Measurements from ENCODE around the gene PRPF38B.
"Not testable (repeated sequence)": the region's sequence is repeated elsewhere in the genome, so short reads cannot be mapped to it uniquely, and the experiment has no call there.

PRPF38B gene

DNA sequence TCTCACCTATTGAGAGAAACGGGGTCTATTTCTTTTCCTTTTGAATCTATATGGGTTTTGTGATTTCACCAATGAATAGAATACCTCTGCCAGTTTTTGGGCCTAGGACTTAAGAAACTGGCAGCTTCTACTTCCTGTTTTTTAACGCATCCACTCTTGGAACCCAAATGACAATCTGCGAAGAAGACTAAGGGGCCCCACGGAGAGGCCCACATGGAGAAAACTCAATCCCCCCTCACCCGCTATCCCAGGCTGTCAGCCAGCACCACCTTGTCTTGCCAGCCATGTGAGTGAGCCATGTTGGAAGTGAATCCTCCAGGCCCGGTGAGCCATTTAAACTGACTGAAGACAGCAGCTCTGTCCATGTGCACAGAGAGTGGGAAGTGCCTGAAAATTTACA, 27.6 kb upstream of the PRPF38B start:
- Histone ChIP-seq H3K27me3 (ENCODE audit: control insufficient read depth, insufficient read depth, low read length) (no peaks in the 10 kb centered on the region), H3K4me3 (ENCODE audit: low read length) (no peak overlapping the region)

GRCh38 chr1:108665067-108665466, 27.0 kb upstream of the PRPF38B start:
- Histone ChIP-seq H3K4me3 (ENCODE audit: low read length) (no peak overlapping the region), H3K9me3 (ENCODE audit: control insufficient read depth, low read length) (no peaks in the 10 kb centered on the region), H3K4me1 (ENCODE audit: control insufficient read depth, insufficient read depth, low read length) (peaks cover 4% of the 10 kb centered on the region), H3K36me3 (ENCODE audit: control insufficient read depth, insufficient read depth, low read length) (no peaks in the 10 kb centered on the region), H3K9ac (ENCODE audit: low read length) (no peak overlapping the region), H3K27me3 (ENCODE audit: control insufficient read depth, insufficient read depth, low read length) (no peaks in the 10 kb centered on the region)

More for the DNA sequence above, 27.6 kb upstream of the PRPF38B start:
- peaks cover 4% of the 10 kb centered on the region for H3K4me1 ChIP-seq (ENCODE audit: control insufficient read depth, insufficient read depth, low read length)
- H3K36me3 ChIP-seq (ENCODE audit: control insufficient read depth, insufficient read depth, low read length) = no peaks in the 10 kb centered on the region
- H3K9me3 ChIP-seq (ENCODE audit: control insufficient read depth, low read length) = no peaks in the 10 kb centered on the region
- H3K9ac ChIP-seq (ENCODE audit: low read length) = no peak overlapping the region

- Histone ChIP-seq H3K4me1 (ENCODE audit: control insufficient read depth, insufficient read depth, low read length) (peaks cover 4% of the 10 kb centered on the region), H3K36me3 (ENCODE audit: control insufficient read depth, insufficient read depth, low read length) (no peaks in the 10 kb centered on the region), H3K9ac (ENCODE audit: low read length) (no peak overlapping the region), H3K27me3 (ENCODE audit: control insufficient read depth, insufficient read depth, low read length) (no peaks in the 10 kb centered on the region), H3K4me3 (ENCODE audit: low read length) (no peak overlapping the region), H3K9me3 (ENCODE audit: control insufficient read depth, low read length) (no peaks in the 10 kb centered on the region)
These were observed 26.3 kb upstream of the PRPF38B start for GRCh38 chr1:108665771-108666170.

DNA sequence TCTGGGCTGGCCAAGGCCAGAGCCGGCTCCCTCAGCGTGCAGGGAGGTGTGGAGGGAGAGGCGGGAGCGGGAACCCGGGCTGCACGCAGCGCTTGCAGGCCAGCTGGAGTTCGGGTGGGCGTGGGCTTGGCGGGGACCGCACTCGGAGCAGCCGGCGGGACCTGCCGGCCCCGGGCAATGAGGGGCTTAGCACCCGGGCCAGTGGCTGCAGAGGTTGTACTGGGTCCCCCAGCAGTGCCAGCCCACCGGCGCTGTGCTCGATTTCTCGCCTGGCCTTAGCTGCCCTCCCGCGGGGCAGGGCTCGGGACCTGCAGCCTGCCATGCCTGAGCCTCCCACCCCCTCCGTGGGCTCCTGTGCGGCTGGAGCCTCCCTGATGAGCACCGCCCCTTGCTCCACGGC, 24.7 kb upstream of the PRPF38B start:
- H3K4me3 ChIP-seq (ENCODE audit: low read length); H3K9me3 ChIP-seq (ENCODE audit: control insufficient read depth, low read length); H3K9ac ChIP-seq (ENCODE audit: low read length); H3K4me1 ChIP-seq (ENCODE audit: control insufficient read depth, insufficient read depth, low read length); H3K27me3 ChIP-seq (ENCODE audit: control insufficient read depth, insufficient read depth, low read length); H3K36me3 ChIP-seq (ENCODE audit: control insufficient read depth, insufficient read depth, low read length): not testable (repeated sequence)

DNA sequence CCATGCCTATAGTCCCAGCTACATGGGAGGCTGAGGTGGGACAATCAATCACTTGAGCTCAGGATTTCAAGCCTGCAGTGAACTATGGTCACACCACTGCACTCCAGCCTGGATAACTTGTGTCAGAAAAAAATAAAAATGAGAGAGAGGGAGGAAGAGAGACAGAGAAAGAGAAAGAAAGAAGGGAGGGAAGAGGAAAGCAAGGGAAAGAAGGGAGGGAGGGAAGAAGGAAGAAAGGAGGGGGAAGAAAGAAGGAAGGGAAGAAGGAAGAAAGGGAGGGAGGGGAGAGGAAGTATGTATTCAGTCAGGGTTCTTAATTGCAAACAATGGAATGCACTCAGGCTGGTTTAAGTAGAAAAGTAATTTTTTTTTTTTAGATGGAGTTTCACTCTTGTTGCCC, 23.3 kb upstream of the PRPF38B start:
- Histone ChIP-seq H3K9me3 (ENCODE audit: control insufficient read depth, low read length) (no peaks in the 10 kb centered on the region), H3K9ac (ENCODE audit: low read length) (no peak overlapping the region), H3K27me3 (ENCODE audit: control insufficient read depth, insufficient read depth, low read length) (peaks cover 3% of the 10 kb centered on the region), H3K36me3 (ENCODE audit: control insufficient read depth, insufficient read depth, low read length) (no peaks in the 10 kb centered on the region), H3K4me1 (ENCODE audit: control insufficient read depth, insufficient read depth, low read length) (no peaks in the 10 kb centered on the region), H3K4me3 (ENCODE audit: low read length) (no peak overlapping the region)

DNA sequence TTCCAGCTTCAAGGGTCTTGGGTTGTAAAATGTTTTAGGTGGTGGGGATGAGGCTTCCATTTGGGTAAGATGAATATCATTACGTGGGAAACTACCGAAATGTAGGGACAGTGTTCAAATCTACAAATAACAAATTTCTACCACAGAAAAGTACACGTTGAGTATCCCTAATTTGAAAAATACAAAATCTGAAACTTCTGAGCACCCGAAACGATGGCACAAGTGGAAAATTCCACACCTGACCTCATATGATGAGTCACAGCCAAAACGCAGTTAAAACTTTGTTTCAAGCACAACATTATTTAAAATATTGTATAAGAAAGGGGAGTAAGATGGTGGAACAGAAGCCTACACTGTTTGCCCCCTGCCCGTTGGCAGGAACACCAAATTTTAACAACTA, 22.4 kb upstream of the PRPF38B start:
- H3K9me3 ChIP-seq (ENCODE audit: control insufficient read depth, low read length) = no peaks in the 10 kb centered on the region
- no peaks in the 10 kb centered on the region for H3K4me1 ChIP-seq (ENCODE audit: control insufficient read depth, insufficient read depth, low read length)
- no peak overlapping the region for H3K9ac ChIP-seq (ENCODE audit: low read length)
- peaks cover 3% of the 10 kb centered on the region for H3K27me3 ChIP-seq (ENCODE audit: control insufficient read depth, insufficient read depth, low read length)
- no peak overlapping the region for H3K4me3 ChIP-seq (ENCODE audit: low read length)
- H3K36me3 ChIP-seq (ENCODE audit: control insufficient read depth, insufficient read depth, low read length) = no peaks in the 10 kb centered on the region

DNA sequence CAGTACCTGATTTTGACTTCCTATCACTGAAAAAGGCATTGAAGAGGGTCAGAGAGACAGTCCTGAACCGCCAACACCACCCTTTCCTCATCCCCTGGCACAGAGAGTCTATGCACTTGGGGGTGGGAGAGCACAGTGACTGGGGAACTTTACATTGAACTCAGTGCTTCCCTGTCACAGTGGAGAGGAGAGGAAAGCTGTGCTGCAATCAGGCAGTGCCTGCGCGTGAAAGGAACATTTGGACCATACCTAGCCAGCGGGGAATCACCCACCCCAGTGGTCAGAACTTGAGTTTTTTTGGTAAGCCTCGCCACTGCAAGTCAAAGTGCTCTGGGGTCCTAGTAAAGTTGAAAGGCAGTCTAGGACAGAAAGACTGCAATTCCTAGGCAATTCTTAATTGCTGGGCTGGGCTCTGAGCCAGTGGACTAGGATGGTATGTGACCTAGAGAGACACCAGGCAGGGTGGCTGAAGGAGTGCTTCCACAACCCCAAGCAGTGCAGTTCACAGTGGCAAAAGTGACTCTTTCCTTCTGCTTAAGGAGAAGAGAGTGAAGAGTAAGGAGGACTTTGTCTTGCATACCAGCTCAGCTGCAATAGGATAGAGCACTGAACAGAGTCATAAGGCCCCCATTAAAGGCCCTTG, 21.9 kb upstream of the PRPF38B start:
- H3K27me3 ChIP-seq (ENCODE audit: control insufficient read depth, insufficient read depth, low read length) = peaks cover 3% of the 10 kb centered on the region
- H3K9ac ChIP-seq (ENCODE audit: low read length) = no peak overlapping the region
- no peaks in the 10 kb centered on the region for H3K9me3 ChIP-seq (ENCODE audit: control insufficient read depth, low read length)
- no peaks in the 10 kb centered on the region for H3K4me1 ChIP-seq (ENCODE audit: control insufficient read depth, insufficient read depth, low read length)
- H3K36me3 ChIP-seq (ENCODE audit: control insufficient read depth, insufficient read depth, low read length) = no peaks in the 10 kb centered on the region
- no peak overlapping the region for H3K4me3 ChIP-seq (ENCODE audit: low read length)

- Histone ChIP-seq H3K4me1 (ENCODE audit: control insufficient read depth, insufficient read depth, low read length) (no peaks in the 10 kb centered on the region), H3K36me3 (ENCODE audit: control insufficient read depth, insufficient read depth, low read length) (no peaks in the 10 kb centered on the region), H3K27me3 (ENCODE audit: control insufficient read depth, insufficient read depth, low read length) (peaks cover 3% of the 10 kb centered on the region), H3K9ac (ENCODE audit: low read length) (no peak overlapping the region), H3K9me3 (ENCODE audit: control insufficient read depth, low read length) (no peaks in the 10 kb centered on the region), H3K4me3 (ENCODE audit: low read length) (no peak overlapping the region)
These were observed 21.0 kb upstream of the PRPF38B start for GRCh38 chr1:108671143-108671542.

- Histone ChIP-seq H3K9ac (ENCODE audit: low read length) (no peak overlapping the region), H3K36me3 (ENCODE audit: control insufficient read depth, insufficient read depth, low read length) (no peaks in the 10 kb centered on the region), H3K27me3 (ENCODE audit: control insufficient read depth, insufficient read depth, low read length) (no peaks in the 10 kb centered on the region), H3K9me3 (ENCODE audit: control insufficient read depth, low read length) (no peaks in the 10 kb centered on the region), H3K4me3 (ENCODE audit: low read length) (no peak overlapping the region), H3K4me1 (ENCODE audit: control insufficient read depth, insufficient read depth, low read length) (no peaks in the 10 kb centered on the region)
These were observed 13.4 kb upstream of the PRPF38B start for GRCh38 chr1:108678706-108679105.

DNA sequence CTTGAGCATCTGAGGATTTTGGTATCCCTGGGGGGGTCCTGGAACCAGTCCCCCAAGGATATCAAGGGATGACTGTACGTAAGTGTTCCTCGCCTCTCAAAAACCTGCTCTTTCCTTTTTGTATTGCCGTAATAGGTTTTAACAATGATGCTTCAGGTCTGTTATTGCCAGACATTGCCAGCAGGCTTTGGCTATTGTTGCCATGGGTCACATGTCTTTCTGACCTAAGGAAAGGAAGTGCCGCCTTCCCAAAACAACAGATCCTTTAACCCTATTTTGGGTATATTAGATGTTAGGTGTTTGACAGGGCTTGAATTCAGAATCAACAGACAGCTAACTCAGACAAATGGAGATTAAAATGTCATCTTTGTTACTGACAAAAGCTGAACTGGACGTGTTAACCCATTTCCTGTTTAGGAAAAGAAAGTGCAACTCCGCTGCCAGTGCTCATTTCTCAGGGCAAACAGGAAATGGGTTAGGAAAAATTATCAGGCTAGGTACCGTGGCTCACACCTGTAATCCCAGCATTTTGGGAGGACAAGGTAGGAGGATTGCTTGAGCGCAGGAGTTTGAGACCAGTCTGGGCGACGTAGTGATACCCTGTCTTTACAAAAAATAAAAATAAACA, 12.4 kb upstream of the PRPF38B start:
- H3K36me3 ChIP-seq (ENCODE audit: control insufficient read depth, insufficient read depth, low read length) = no peaks in the 10 kb centered on the region
- no peaks in the 10 kb centered on the region for H3K9me3 ChIP-seq (ENCODE audit: control insufficient read depth, low read length)
- no peak overlapping the region for H3K9ac ChIP-seq (ENCODE audit: low read length)
- no peaks in the 10 kb centered on the region for H3K27me3 ChIP-seq (ENCODE audit: control insufficient read depth, insufficient read depth, low read length)
- no peaks in the 10 kb centered on the region for H3K4me1 ChIP-seq (ENCODE audit: control insufficient read depth, insufficient read depth, low read length)
- H3K4me3 ChIP-seq (ENCODE audit: low read length) = no peak overlapping the region

- not testable (repeated sequence) for H3K9ac ChIP-seq (ENCODE audit: low read length); H3K27me3 ChIP-seq (ENCODE audit: control insufficient read depth, insufficient read depth, low read length); H3K36me3 ChIP-seq (ENCODE audit: control insufficient read depth, insufficient read depth, low read length); H3K4me3 ChIP-seq (ENCODE audit: low read length); H3K9me3 ChIP-seq (ENCODE audit: control insufficient read depth, low read length); H3K4me1 ChIP-seq (ENCODE audit: control insufficient read depth, insufficient read depth, low read length)
These were observed 10.4 kb upstream of the PRPF38B start for GRCh38 chr1:108681701-108682100.

- Histone ChIP-seq H3K9ac (ENCODE audit: low read length) (no peak overlapping the region), H3K4me3 (ENCODE audit: low read length) (no peak overlapping the region), H3K27me3 (ENCODE audit: control insufficient read depth, insufficient read depth, low read length) (no peaks in the 10 kb centered on the region), H3K9me3 (ENCODE audit: control insufficient read depth, low read length) (no peaks in the 10 kb centered on the region), H3K4me1 (ENCODE audit: control insufficient read depth, insufficient read depth, low read length) (no peaks in the 10 kb centered on the region), H3K36me3 (ENCODE audit: control insufficient read depth, insufficient read depth, low read length) (no peaks in the 10 kb centered on the region)
These were observed 6.6 kb upstream of the PRPF38B start for GRCh38 chr1:108685529-108685928.

All from mucosa of stomach (tissue), 1 donor.